DND-41 (cell line): Measurements from ENCODE around the gene PGPEP1.

Source experiments
- CTCF ChIP-seq: IDR thresholded peaks from 2 replicates; pipeline ENCODE4 v1.5.1; 2012; ENCODE audit warnings: borderline replicate concordance, low read length, moderate library complexity, mild to moderate bottlenecking; ENCODE audit not compliant: poor library complexity, severe bottlenecking; ENCODE audit errors: extremely low read depth
- EZH2 ChIP-seq: IDR thresholded peaks from 3 replicates; pipeline ENCODE4 v1.6.1; 2012; ENCODE audit warnings: borderline replicate concordance, low read depth, mild to moderate bottlenecking, moderate library complexity, low read length, inconsistent platforms; ENCODE audit not compliant: severe bottlenecking

DNA sequence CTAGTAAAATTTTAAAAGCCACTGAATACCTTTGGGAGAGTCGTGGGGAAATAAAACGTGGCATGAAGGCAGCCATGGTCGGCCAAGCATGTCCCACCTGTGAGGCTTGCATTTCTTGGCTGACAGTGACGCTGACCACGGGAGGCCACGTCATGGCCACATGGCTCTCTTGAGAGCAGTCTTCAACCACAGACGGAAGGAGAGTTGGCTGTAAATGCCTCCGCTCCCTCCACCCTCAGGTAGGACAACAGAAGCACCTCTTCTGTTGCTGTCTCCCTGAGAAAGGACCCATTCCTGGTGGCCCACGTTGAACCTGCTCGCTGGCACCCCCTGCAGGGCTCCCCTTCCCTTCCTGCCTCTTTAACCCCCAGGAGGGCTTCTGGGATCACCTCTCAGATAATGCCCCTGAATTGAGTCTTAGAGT, 67.7 kb downstream of the PGPEP1 start:
- TF ChIP-seq CTCF (peak; percentile 64), EZH2 (no peak)
